ENCODE data around the gene TTC13.

TTC13 gene

GRCh38 chr1:230900984-230901383 is 77.7 kb downstream of the TTC13 start:
- DNase-seq = no peak

GRCh38 chr1:230899841-230900251 is 78.8 kb downstream of the TTC13 start:
- no peak for DNase-seq

GRCh38 chr1:230898748-230899147 is 79.9 kb downstream of the TTC13 start:
- no peak for DNase-seq

GRCh38 chr1:230898144-230898543 is 80.5 kb downstream of the TTC13 start:
- DNase-seq = no peak

GRCh38 chr1:230896779-230897178 is 81.9 kb downstream of the TTC13 start:
- DNase-seq = no peak

- DNase-seq = no peak
Measured at GRCh38 chr1:230895452-230895851, 83.2 kb downstream of the TTC13 start.

- DNase-seq = no peak
Measured at GRCh38 chr1:230894664-230895063, 84.0 kb downstream of the TTC13 start.

- no peak for DNase-seq
Measured at GRCh38 chr1:230894032-230894431, 84.6 kb downstream of the TTC13 start.

- no peak for DNase-seq
Measured at GRCh38 chr1:230892018-230892491, 86.6 kb downstream of the TTC13 start.

GRCh38 chr1:230891413-230891812 is 87.2 kb downstream of the TTC13 start:
- no peak for DNase-seq

- DNase-seq = no peak
Measured at GRCh38 chr1:230884646-230885045, 94.0 kb downstream of the TTC13 start.

GRCh38 chr1:230883967-230884366 is 94.7 kb downstream of the TTC13 start:
- no peak for DNase-seq

- DNase-seq = no peak
Measured at GRCh38 chr1:230879778-230880177, 98.9 kb downstream of the TTC13 start.

- no peak for DNase-seq
Measured at GRCh38 chr1:230878591-230878990, 100.1 kb downstream of the TTC13 start.

- DNase-seq = no peak
Measured at GRCh38 chr1:230877924-230878590, 100.6 kb downstream of the TTC13 start.

- no peak for DNase-seq
Measured at GRCh38 chr1:230877146-230877923, 101.3 kb downstream of the TTC13 start.

GRCh38 chr1:230876660-230877059 is 102.0 kb downstream of the TTC13 start:
- no peak for DNase-seq

- DNase-seq = no peak
Measured at GRCh38 chr1:230875370-230875769, 103.3 kb downstream of the TTC13 start.

- no peak for DNase-seq
Measured at GRCh38 chr1:230870916-230871315, 107.7 kb downstream of the TTC13 start.

- no peak for DNase-seq
Measured at GRCh38 chr1:230869500-230869899, 109.2 kb downstream of the TTC13 start.

- no peak for DNase-seq
Measured at GRCh38 chr1:230868736-230869385, 109.8 kb downstream of the TTC13 start.

GRCh38 chr1:230867903-230868735 is 110.5 kb downstream of the TTC13 start, which contains the start of gene C1orf198:
C1orf198 (minus strand) TSS chr1:230868521; CDS start chr1:230868512, 9 bp downstream.
- peak; percentile 70 for DNase-seq
